Stomach smooth muscle (tissue), 2 donors: ENCODE measurements around the gene RNU2-1.
"Not testable (repeated sequence)": the region's sequence is repeated elsewhere in the genome, so short reads cannot be mapped to it uniquely, and the experiment has no call there.

Source experiments
- H3K27ac ChIP-seq: one replicate; pipeline ENCODE4 v1.7.0; 2013; ENCODE audit warnings: mild to moderate bottlenecking, low read length, inconsistent platforms
- H3K27me3 ChIP-seq, 2 donors: one replicate each; pipeline ENCODE4 v1.7.0; 2013; ENCODE audit warnings: low read length in 2 of 2; ENCODE audit not compliant: insufficient read depth in 2 of 2, control insufficient read depth in 1 of 2
- H3K36me3 ChIP-seq, 2 donors: one replicate each; pipeline ENCODE4 v1.7.0; 2013; ENCODE audit warnings: low read length in 2 of 2; ENCODE audit not compliant: control insufficient read depth in 2 of 2, insufficient read depth in 2 of 2
- H3K4me1 ChIP-seq: one replicate; pipeline ENCODE4 v1.7.0; 2013; ENCODE audit warnings: low read length; ENCODE audit not compliant: control insufficient read depth, insufficient read depth
- H3K4me3 ChIP-seq, 2 donors: one replicate each; pipeline ENCODE4 v1.7.0; 2013; ENCODE audit warnings: low read length in 2 of 2
- H3K9ac ChIP-seq, 2 donors: one replicate each; pipeline ENCODE4 v1.7.0; 2013; ENCODE audit warnings: low read length in 2 of 2, mild to moderate bottlenecking in 1 of 2
- H3K9me3 ChIP-seq, 2 donors: one replicate each; pipeline ENCODE4 v1.7.0; 2013; ENCODE audit warnings: low read length in 2 of 2; ENCODE audit not compliant: control insufficient read depth in 2 of 2
- donor health status: healthy.
- donor health status: Pancreatic carcinoma.

Gene RNU2-1

GRCh38 chr17:43228020-43228782 is 5.6 kb downstream of the RNU2-1 start, which contains the start of gene CCDC200:
CCDC200 (minus strand) TSS chr17:43228623; CDS start chr17:43228554, 69 bp downstream.
- not testable (repeated sequence) for H3K4me1 ChIP-seq, H3K27me3 ChIP-seq, H3K36me3 ChIP-seq, H3K27ac ChIP-seq, H3K9ac ChIP-seq, H3K9me3 ChIP-seq, H3K4me3 ChIP-seq

GRCh38 chr17:43226393-43226792 is 7.4 kb downstream of the RNU2-1 start:
- no peak overlapping the region for H3K4me3 ChIP-seq
- no peaks in the 10 kb centered on the region for H3K9me3 ChIP-seq
- H3K9ac ChIP-seq, result no peak overlapping the region
- peaks cover 0 to 2% of the 10 kb centered on the region in 2 donors for H3K36me3 ChIP-seq
- no peaks in the 10 kb centered on the region for H3K4me1 ChIP-seq
- no peak overlapping the region for H3K27ac ChIP-seq
- H3K27me3 ChIP-seq, result no peaks in the 10 kb centered on the region

DNA sequence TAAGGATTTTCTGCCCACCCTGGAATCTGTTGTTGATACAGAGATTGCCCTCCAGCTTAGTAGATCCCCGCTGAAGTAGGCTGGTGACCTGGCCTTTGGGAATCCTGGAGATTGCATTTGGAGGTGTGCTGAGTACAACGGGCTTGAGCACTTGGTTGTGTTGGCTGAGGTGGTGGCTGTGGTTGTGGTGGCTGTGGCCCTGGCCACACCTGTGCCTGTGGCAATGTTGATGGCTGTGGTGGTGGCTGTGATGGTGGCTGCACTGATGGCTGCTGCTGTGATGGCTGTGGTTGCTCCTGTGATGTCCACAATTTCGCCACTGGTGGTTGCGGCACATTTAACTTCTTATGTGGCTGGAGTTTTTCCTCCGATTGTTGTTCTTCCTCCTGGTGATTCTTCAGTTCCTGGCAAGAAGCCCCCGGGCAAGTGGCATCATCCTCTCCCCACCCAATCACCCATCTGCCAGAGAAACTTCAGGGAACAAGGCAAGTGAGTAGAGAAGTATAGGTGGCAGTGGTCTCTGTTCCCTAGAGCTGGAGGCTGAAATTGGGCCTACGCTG is 9.6 kb downstream of the RNU2-1 start:
- Histone ChIP-seq H3K36me3 (peaks cover 0 to 2% of the 10 kb centered on the region in 2 donors), H3K4me1 (peaks cover 7% of the 10 kb centered on the region), H3K4me3 (no peak overlapping the region), H3K9ac (no peak overlapping the region), H3K9me3 (no peaks in the 10 kb centered on the region), H3K27ac (no peak overlapping the region), H3K27me3 (no peaks in the 10 kb centered on the region)

DNA sequence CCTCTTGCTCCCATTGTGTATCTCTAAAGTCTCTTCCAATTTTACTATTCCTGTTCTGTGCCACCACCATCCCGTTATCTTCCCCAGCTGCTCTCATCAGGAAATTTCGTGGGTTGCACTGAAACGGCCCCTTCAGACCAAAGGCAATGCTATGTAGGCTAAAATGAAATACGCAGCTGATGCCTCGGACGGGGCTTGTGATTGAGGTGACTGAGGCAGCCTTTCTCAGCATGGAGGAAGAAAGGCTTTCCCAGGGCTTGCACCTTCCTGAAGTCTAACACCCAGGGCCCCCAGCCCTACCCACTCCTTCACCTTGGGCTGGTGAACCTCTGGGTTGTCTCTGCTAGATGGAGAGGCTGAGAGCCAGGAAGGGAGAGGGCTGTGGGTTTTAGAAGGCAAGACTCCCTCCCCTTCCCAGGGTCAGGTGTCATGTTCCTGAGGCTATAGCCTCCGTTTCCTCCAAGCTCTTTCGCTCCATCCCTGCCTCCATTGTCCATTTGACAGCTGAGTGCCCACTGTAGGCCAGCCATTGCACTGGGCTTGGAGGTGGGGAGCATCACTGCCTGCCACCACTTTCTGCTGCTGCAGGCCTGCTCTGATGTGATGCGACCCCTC is 13.2 kb downstream of the RNU2-1 start:
- Histone ChIP-seq H3K27ac (no peak overlapping the region), H3K36me3 (peaks cover 9 to 18% of the 10 kb centered on the region in 2 donors), H3K4me1 (peaks cover 7% of the 10 kb centered on the region), H3K4me3 (no peak overlapping the region), H3K9ac (no peak overlapping the region), H3K9me3 (no peaks in the 10 kb centered on the region), H3K27me3 (no peaks in the 10 kb centered on the region)

- Histone ChIP-seq H3K9me3 (no peaks in the 10 kb centered on the region), H3K4me1 (peaks cover 7% of the 10 kb centered on the region), H3K27ac (no peak overlapping the region), H3K27me3 (no peaks in the 10 kb centered on the region), H3K4me3 (no peak overlapping the region), H3K36me3 (peaks cover 10 to 18% of the 10 kb centered on the region in 2 donors), H3K9ac (peak overlapping the region in 1 of 2 donors; percentile 29)
Measured at GRCh38 chr17:43219746-43220380, 13.9 kb downstream of the RNU2-1 start.

DNA sequence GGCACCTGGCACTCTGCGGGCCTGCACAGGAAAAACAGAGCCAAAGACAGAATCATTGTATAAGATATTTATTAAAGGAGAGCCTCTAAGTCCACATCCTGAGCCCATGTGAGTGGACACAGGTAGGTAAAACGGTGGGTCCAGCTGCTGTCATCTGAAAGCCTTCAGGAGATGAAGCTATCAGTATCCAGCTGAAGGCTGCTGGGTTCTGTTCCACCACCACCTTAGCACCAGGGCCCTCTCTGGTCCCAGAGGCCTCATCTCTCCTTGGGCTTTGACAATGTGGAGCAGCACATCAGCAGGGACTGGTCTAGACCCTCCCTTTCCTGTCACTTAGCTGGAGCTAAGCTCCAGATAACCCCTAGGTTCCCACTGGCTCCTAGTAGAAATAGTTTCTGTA is 14.8 kb downstream of the RNU2-1 start:
- H3K36me3 ChIP-seq, result peaks cover 10 to 16% of the 10 kb centered on the region in 2 donors

DNA sequence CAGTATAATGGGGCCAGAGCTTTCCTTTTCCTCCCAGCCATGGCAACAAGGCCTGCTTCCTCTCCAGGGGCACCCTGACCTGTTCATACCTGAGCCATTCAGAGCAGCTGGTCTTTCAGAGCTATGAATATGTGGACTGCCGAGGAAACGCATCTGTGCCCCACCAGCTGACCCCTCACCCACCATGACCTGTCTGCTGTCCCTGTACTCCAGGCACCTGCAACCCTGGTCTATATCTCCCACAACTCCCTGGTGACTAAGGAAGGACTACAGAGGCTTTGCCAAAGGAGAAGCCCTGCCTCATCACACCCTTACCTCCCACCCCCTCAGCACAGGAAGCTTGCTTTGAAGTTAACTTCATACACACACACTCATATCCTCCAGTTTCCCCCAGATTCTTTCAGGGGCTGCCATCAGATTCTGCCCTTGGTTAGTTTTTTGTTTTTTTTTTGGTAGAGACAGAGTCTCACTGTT is 16.1 kb downstream of the RNU2-1 start:
- H3K4me3 ChIP-seq, result no peak overlapping the region
- H3K36me3 ChIP-seq, result peaks cover 10 to 16% of the 10 kb centered on the region in 2 donors
- H3K4me1 ChIP-seq, result peaks cover 13% of the 10 kb centered on the region
- H3K27ac ChIP-seq, result no peak overlapping the region
- H3K27me3 ChIP-seq, result no peaks in the 10 kb centered on the region
- no peaks in the 10 kb centered on the region for H3K9me3 ChIP-seq
- H3K9ac ChIP-seq, result no peak overlapping the region

More for the DNA sequence above, 14.8 kb downstream of the RNU2-1 start:
- no peaks in the 10 kb centered on the region for H3K27me3 ChIP-seq
- no peak overlapping the region for H3K27ac ChIP-seq
- no peak overlapping the region for H3K4me3 ChIP-seq
- peaks cover 7% of the 10 kb centered on the region for H3K4me1 ChIP-seq
- no peaks in the 10 kb centered on the region for H3K9me3 ChIP-seq
- H3K9ac ChIP-seq, result peak overlapping the region in 1 of 2 donors; percentile 29

- no peak overlapping the region for H3K27ac ChIP-seq
Measured at GRCh38 chr17:43216762-43217613, 16.8 kb downstream of the RNU2-1 start.

GRCh38 chr17:43216369-43216761 is 17.4 kb downstream of the RNU2-1 start:
- Histone ChIP-seq H3K4me1 (peaks cover 20% of the 10 kb centered on the region), H3K27me3 (no peaks in the 10 kb centered on the region)

More at GRCh38 chr17:43216762-43217613, 16.8 kb downstream of the RNU2-1 start:
- H3K36me3 ChIP-seq, result peaks cover 10 to 16% of the 10 kb centered on the region in 2 donors
- H3K4me1 ChIP-seq, result peaks cover 19% of the 10 kb centered on the region
- no peaks in the 10 kb centered on the region for H3K27me3 ChIP-seq
- H3K9me3 ChIP-seq, result no peaks in the 10 kb centered on the region
- no peak overlapping the region for H3K4me3 ChIP-seq
- no peak overlapping the region for H3K9ac ChIP-seq

DNA sequence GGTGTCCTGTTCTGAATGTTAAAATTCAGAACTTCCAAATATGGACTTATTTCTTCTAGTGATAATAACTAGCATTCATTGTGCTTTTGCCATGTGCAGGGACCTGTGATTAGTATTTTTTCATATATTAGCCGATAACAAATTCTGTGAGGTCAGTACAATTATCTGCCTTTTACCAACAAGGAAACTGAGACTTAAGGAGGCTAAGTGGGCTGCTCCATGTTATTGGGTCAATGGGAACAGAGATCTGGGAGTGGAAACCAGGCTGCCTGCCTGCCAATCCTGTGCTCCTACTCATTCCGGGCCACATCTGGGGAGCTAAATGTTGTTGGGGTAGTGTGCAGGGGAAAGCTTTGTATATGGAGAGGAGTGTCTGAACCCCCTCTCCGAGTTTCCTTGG is 18.4 kb downstream of the RNU2-1 start:
- Histone ChIP-seq H3K4me3 (no peak overlapping the region), H3K27me3 (no peaks in the 10 kb centered on the region), H3K27ac (no peak overlapping the region), H3K36me3 (peaks cover 12 to 16% of the 10 kb centered on the region in 2 donors), H3K4me1 (peaks cover 20% of the 10 kb centered on the region), H3K9ac (no peak overlapping the region), H3K9me3 (no peaks in the 10 kb centered on the region)

More at GRCh38 chr17:43216369-43216761, 17.4 kb downstream of the RNU2-1 start:
- Histone ChIP-seq H3K9ac (no peak overlapping the region), H3K9me3 (no peaks in the 10 kb centered on the region), H3K4me3 (no peak overlapping the region), H3K27ac (no peak overlapping the region), H3K36me3 (peaks cover 10 to 16% of the 10 kb centered on the region in 2 donors)
